ENCODE measurements around the gene GON7.

GON7 gene

DNA sequence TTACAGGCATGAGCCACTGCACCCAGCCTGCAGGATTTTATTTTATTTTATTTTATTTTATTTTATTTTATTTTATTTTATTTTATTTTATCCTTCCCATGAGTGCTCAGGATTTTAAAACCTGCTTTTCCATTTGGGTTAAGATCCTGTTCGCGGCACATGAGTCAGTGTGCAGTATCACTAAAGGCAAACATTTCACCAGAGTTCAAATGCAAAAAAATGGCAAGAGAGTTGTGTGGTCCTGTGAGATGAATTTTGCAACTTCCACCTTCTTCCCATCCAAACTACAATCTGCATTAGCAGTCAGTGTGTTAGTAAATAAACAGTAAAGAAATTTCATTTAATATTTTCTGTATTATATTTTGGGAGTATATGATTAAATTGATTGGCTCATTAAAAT lies 51.2 kb downstream of the GON7 start:
- no peak for DNase-seq

DNA sequence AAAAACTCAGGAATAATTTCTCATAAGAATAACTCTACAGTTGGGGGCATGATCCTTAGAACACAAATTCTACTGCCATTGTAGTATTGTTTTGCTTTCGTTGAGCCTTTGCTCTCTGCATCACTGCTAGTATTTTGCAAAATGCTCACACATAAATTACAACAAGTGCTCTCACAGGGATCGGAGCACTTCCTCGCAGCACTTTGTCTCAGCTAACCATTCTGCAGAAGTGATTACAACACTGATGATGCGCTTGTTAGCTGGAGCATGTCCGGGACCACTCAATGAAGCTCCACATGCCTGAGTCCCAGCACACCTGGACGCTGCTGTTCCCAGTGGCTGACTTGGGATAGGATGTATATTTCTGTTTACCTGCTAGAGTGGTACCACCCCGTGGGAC lies 53.7 kb downstream of the GON7 start:
- DNase-seq = no peak
